Neuron (in vitro differentiated cells): ENCODE results near the gene PTH1R.

Source experiments
- H2AFZ ChIP-seq: one replicate; pipeline ENCODE4 v1.6.1; 2013; ENCODE audit warnings: low read depth, mild to moderate bottlenecking, inconsistent platforms, low read length, moderate library complexity
- H3K27me3 ChIP-seq: one replicate; pipeline ENCODE4 v1.6.1; 2013; ENCODE audit warnings: low read length; ENCODE audit not compliant: insufficient read depth
- H3K36me3 ChIP-seq: one replicate; pipeline ENCODE4 v1.6.1; 2013; ENCODE audit warnings: low read length; ENCODE audit not compliant: insufficient read depth
- H3K4me1 ChIP-seq: one replicate; pipeline ENCODE4 v1.6.1; 2013; ENCODE audit warnings: low read length; ENCODE audit not compliant: insufficient read depth
- H3K4me3 ChIP-seq: 2 replicates; pipeline ENCODE4 v1.5.1; 2013; ENCODE audit warnings: mild to moderate bottlenecking, low read length, moderate library complexity
- H3K9me3 ChIP-seq: one replicate; pipeline ENCODE4 v1.6.1; 2013; ENCODE audit warnings: low read length

PTH1R gene

DNA sequence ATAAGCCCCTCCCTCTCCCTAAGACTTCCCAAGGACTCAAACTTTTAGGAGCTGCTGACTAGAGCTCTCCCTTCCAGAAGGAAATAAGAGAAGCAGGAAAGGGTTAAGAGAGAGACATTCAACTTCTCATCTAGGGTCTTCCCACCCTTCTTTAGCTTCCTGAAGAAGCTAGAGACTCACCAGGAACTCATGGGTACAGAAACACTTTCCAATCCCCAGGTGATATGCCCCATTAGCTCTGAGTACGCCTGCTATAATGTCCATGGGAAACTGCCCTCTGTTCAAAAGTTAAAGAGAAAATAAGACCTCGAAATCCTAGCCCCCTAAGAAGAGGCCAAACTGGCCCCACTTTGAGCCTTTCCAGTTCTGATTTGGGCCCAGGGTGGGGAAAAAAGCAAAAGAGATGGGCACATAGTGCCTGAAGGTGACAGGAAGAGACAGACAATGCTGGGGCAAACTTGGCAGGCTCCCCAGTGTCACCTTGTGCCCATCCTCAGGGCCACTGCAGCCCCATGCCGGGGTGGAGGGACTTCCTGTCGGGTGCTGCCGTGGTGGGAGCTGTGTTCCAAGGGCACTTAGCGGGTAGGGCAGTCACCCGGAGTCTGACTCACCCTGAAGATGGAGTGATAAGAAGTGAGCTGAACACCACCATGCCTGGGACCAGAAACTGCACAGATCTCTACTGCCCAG lies 69.5 kb downstream of the PTH1R start:
- no peaks in the 10 kb centered on the region for H3K27me3 ChIP-seq
- no peak overlapping the region for H2AFZ ChIP-seq
- no peak overlapping the region for H3K4me3 ChIP-seq
- H3K4me1 ChIP-seq, result no peaks in the 10 kb centered on the region
- H3K36me3 ChIP-seq, result peaks cover 19% of the 10 kb centered on the region
- peaks cover 9% of the 10 kb centered on the region for H3K9me3 ChIP-seq

DNA sequence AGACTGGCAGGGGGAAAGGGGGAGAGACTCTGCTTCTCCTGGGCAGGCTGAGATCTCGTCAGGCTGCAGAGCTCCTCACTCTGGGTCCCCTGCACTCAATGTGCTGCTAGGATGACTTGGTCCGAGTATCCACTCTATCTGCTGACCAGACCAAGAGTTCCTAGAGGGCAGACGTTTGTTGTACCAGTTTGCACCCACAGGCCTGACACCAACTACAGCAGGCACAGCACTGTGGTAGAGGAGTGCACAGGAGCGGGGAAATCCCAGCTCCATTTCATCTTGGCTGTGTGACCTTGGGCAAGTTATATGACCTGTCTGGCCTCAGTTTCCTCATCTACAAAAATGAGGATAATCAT lies 70.0 kb downstream of the PTH1R start:
- Histone ChIP-seq H2AFZ (no peak overlapping the region), H3K4me1 (no peaks in the 10 kb centered on the region), H3K36me3 (peaks cover 17% of the 10 kb centered on the region), H3K9me3 (peaks cover 9% of the 10 kb centered on the region), H3K4me3 (no peak overlapping the region), H3K27me3 (no peaks in the 10 kb centered on the region)

DNA sequence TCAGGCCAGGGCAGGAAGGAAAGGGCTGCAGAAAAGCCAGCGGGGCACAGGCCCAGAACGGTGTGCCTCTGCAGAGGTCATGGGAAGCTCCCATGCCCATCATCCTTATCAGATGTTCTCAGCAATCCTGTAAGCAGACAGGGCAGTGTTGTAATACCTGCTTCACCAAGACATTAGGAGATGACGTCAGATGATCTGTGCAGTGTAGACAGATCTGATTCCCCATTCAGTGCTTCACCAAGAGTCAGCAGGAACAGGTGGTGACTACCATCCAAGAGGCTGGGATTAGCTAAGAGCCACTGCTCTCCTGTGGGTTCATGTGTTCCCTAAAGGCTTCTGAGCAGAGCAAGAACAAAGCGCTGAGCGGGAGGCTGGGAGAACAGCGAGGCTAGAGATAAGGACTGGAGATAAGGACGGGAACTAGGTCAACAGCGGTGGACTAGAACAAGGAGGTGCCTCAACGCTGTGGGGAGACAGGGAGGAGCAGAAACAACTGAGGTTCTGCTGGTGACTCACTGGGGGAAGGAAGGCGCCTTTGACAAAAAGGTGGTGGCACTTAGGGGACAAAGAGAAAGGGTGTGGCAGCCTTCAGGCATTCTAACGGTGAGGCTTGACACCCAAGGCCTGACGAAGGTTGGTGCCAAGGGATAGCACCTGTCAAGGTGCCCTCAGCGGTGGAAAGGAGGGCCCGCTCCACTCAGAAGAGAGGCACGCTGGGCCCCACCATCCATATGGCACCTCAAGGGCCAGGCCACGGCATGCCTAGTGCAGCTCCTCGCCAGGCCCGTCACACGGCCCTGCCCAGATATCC lies 70.7 kb downstream of the PTH1R start:
- Histone ChIP-seq H2AFZ (no peak overlapping the region), H3K9me3 (peaks cover 9% of the 10 kb centered on the region), H3K4me3 (no peak overlapping the region), H3K27me3 (no peaks in the 10 kb centered on the region), H3K36me3 (peaks cover 17% of the 10 kb centered on the region), H3K4me1 (peaks cover 6% of the 10 kb centered on the region)

DNA sequence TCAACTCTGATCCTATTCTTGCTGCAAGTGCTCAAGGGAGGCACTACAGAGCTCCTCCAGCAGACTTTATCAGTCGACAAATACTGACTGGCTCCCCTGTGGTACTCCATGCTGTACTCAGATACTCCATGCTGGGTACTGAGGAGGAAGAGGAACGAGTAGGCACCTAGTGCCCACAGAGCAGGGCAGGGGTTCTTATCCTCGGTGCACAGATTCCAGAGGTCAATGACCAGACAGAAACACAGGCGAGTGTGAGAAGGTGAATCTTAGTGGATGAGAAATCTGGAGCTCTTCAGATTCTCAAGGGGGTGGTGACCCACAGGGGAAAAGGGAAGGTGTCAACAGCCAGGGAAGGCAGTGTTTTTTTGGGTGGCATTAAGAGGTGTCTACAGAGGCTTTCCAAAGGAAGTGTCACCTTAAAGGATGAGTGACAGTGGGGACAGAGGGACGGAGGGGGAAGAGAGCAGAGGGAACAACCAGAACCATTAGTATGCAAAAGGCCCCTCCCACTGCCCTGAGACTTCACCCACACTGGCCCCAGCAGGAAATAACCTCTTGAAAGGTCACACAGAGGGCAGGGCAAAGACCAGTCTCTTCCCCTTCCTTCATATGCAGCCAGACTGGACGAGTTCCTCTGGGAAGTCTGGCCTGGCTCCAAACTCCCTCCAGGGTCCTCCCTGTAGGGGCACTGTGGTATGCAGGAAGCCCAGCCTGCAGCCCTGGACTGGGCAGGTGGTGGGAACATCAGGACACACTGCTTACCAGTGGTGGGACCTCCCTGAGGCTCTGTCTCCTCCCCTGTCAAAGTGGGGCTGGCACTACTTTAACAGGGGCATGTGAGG lies 71.5 kb downstream of the PTH1R start:
- no peaks in the 10 kb centered on the region for H3K27me3 ChIP-seq
- peaks cover 17% of the 10 kb centered on the region for H3K36me3 ChIP-seq

DNA sequence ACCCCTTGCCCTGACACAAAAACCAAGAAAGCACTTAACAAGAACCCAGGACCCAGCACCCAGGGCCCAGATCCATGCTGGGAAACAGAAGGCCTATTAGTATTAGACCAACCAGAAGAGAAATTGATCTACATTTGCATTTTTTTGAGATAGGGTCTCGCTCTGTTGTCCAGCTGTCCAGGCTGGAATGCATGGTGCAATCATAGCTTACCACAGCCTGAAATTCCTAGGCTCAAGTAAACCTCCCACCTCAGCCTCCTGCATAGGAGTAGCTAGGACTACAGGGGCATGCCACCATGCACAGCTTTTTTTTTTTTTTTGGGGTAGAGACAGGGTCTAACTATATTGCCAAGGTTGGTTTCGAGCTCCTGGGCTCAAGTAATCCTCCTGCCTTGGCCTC lies 72.7 kb downstream of the PTH1R start:
- Histone ChIP-seq H3K4me3 (no peak overlapping the region), H3K27me3 (no peaks in the 10 kb centered on the region), H2AFZ (no peak overlapping the region), H3K36me3 (peaks cover 17% of the 10 kb centered on the region), H3K4me1 (peaks cover 13% of the 10 kb centered on the region), H3K9me3 (peaks cover 9% of the 10 kb centered on the region)

More for the DNA sequence above, 71.5 kb downstream of the PTH1R start:
- Histone ChIP-seq H3K9me3 (peaks cover 9% of the 10 kb centered on the region), H3K4me3 (no peak overlapping the region), H3K4me1 (peaks cover 13% of the 10 kb centered on the region), H2AFZ (no peak overlapping the region)

DNA sequence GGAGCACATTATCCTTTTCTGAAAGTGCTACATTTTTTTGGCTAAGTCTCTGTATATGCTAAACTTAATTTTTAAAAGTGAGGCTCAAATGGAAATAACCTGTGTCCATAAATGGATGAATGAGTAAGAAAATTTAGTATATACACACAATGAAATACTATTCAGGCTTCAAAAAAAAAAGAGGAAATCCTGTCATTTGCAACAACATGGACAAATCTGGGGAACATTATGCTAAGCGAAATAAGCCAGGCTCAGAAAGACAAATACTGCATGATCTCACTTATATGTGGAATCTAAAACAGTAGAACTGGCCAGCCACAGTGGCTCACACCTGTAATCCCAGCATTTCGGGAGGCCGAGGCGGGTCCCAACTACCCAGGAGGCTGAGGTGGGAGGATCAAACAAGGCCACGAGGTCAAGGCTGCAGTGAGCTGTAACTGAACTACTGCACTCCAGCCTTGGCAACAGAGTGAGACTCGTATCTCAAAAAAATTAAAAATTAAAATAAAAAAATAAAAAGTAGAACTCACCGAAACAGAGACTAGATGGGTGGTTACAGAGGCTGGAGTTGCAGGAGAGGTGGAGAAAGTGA lies 73.2 kb downstream of the PTH1R start:
- no peak overlapping the region for H3K4me3 ChIP-seq
- H3K9me3 ChIP-seq, result peaks cover 9% of the 10 kb centered on the region
- no peaks in the 10 kb centered on the region for H3K27me3 ChIP-seq
- peaks cover 13% of the 10 kb centered on the region for H3K4me1 ChIP-seq
- H2AFZ ChIP-seq, result no peak overlapping the region
- H3K36me3 ChIP-seq, result peaks cover 17% of the 10 kb centered on the region

DNA sequence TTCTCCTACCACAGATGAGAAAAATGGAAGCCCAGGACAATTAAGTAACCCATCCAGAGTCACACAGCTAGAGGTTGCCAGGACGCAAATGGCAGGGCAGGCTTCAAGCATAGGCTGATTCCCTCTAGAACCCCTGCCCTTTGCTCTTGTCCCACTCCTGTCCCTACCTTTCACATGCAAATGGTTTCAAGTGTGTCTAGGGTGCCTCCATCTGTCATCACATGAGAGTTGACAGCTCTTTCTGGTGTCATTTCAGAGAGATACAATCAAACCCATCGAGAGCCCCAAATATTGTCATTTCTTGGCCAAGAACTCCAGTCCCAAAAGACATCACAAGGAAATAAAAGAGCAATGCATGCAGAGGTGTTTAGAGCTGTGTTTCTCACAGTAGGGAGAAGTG lies 75.3 kb downstream of the PTH1R start:
- Histone ChIP-seq H3K9me3 (no peaks in the 10 kb centered on the region), H3K36me3 (peaks cover 4% of the 10 kb centered on the region), H3K4me3 (no peak overlapping the region), H3K27me3 (no peaks in the 10 kb centered on the region), H3K4me1 (peaks cover 13% of the 10 kb centered on the region), H2AFZ (no peak overlapping the region)
